ENCODE results near the gene SQSTM1. TPM values are rescaled to one million over a fixed set of nuclear protein-coding genes. Genes with fewer than 3 reads are reported as not detected.
A peak's percentile ranks its signal among the peaks of the same experiment; 100 is the strongest.

Gene SQSTM1
- total and polyA plus RNA-seq, 4 donors: 127 to 330 (median 256) TPM

- WGBS: 75% methylated on average over 20 of the region's 20 CpGs
- Histone ChIP-seq H3K9me3 (ENCODE audit: control insufficient read depth in 4 of 4, low read length in 3 of 4) (no peaks in the 10 kb centered on the region), H3K27me3 (ENCODE audit: control insufficient read depth in 4 of 4, insufficient read depth in 4 of 4, low read length in 3 of 4) (no peaks in the 10 kb centered on the region), H3K27ac (ENCODE audit: low read depth in 1 of 2, low read length in 2 of 2) (no peak overlapping the region), H3K9ac (ENCODE audit: low read depth in 1 of 2, low read length in 2 of 2) (no peak overlapping the region), H3K36me3 (ENCODE audit: control insufficient read depth in 4 of 4, insufficient read depth in 3 of 4, low read depth in 1 of 4, low read length in 3 of 4) (peaks cover 23 to 63% (median 57%) of the 10 kb centered on the region in 4 donors), H3K4me3 (ENCODE audit: low read depth in 1 of 3, low read length in 3 of 3) (no peak overlapping the region), H3K4me1 (ENCODE audit: control insufficient read depth in 4 of 4, insufficient read depth in 4 of 4, low read length in 3 of 4) (peaks cover 0 to 40% (median 30%) of the 10 kb centered on the region in 4 donors)
- TF ChIP-seq YY1 (IDR thresholded peaks at IDR 0.05) (no peak), RAD21 (IDR thresholded peaks at IDR 0.05) (peak; percentile 59 to 73), CTCF (IDR thresholded peaks at IDR 0.05; ENCODE audit: low read depth, low read length, missing input control) (peak; percentile 25), MAX (IDR thresholded peaks at IDR 0.05) (peak; percentile 24)
- no peak for DNase-seq (ENCODE audit: low spot score)
Measured at GRCh38 chr5:179832039-179832745, 11.5 kb downstream of the SQSTM1 start.

GRCh38 chr5:179833056-179833708 lies 12.5 kb downstream of the SQSTM1 start:
- 89% methylated on average over 23 of the region's 23 CpGs for WGBS
- Histone ChIP-seq H3K27me3 (ENCODE audit: control insufficient read depth in 4 of 4, insufficient read depth in 4 of 4, low read length in 3 of 4) (no peaks in the 10 kb centered on the region), H3K9me3 (ENCODE audit: control insufficient read depth in 4 of 4, low read length in 3 of 4) (no peaks in the 10 kb centered on the region), H3K9ac (ENCODE audit: low read depth in 1 of 2, low read length in 2 of 2) (no peak overlapping the region), H3K4me3 (ENCODE audit: low read depth in 1 of 3, low read length in 3 of 3) (no peak overlapping the region), H3K36me3 (ENCODE audit: control insufficient read depth in 4 of 4, insufficient read depth in 3 of 4, low read depth in 1 of 4, low read length in 3 of 4) (peaks cover 29 to 68% (median 61%) of the 10 kb centered on the region in 4 donors), H3K4me1 (ENCODE audit: control insufficient read depth in 4 of 4, insufficient read depth in 4 of 4, low read length in 3 of 4) (peaks cover 3 to 46% (median 34%) of the 10 kb centered on the region in 4 donors), H3K27ac (ENCODE audit: low read depth in 1 of 2, low read length in 2 of 2) (no peak overlapping the region)
- TF ChIP-seq GABPA (IDR thresholded peaks at IDR 0.05 in 1 of 2, conservative IDR thresholded peaks at IDR 0.05 in 1 of 2): no peak
- TF ChIP-seq MAX (IDR thresholded peaks at IDR 0.05): no peak
- no peak for TF ChIP-seq RXRA (IDR thresholded peaks at IDR 0.05)
- no peak for TF ChIP-seq FOXA2 (IDR thresholded peaks at IDR 0.05)
- no peak for TF ChIP-seq SP1 (IDR thresholded peaks at IDR 0.05)
- no peak for TF ChIP-seq YY1 (IDR thresholded peaks at IDR 0.05)
- TF ChIP-seq JUND (IDR thresholded peaks at IDR 0.05): no peak
- no peak for TF ChIP-seq TAF1 (conservative IDR thresholded peaks at IDR 0.05)
- TF ChIP-seq NR2F2 (IDR thresholded peaks at IDR 0.05): no peak
- no peak for TF ChIP-seq HNF4A (conservative IDR thresholded peaks at IDR 0.05)
- no peak for TF ChIP-seq REST (IDR thresholded peaks at IDR 0.05)
- no peak for TF ChIP-seq EGR1 (IDR thresholded peaks at IDR 0.05; ENCODE audit: low read depth in 2 of 2)
- no peak for TF ChIP-seq RAD21 (IDR thresholded peaks at IDR 0.05)
- TF ChIP-seq HNF4G (IDR thresholded peaks at IDR 0.05): no peak
- TF ChIP-seq ZBTB33 (IDR thresholded peaks at IDR 0.05): no peak
- TF ChIP-seq CTCF (IDR thresholded peaks at IDR 0.05; ENCODE audit: low read depth, low read length, missing input control): no peak
- no peak for TF ChIP-seq ATF3 (IDR thresholded peaks at IDR 0.05)
- DNase-seq (ENCODE audit: low spot score): no peak

All from liver (tissue), 9 donors.